Lower lobe of right lung (tissue), 2 donors: ENCODE results near the gene GSTA2. TPM values are rescaled to one million over a fixed set of nuclear protein-coding genes. Genes with fewer than 3 reads are reported as not detected.
"Not testable (repeated sequence)": the region's sequence is repeated elsewhere in the genome, so short reads cannot be mapped to it uniquely, and the experiment has no call there.

ENCODE experiments used
- ATAC-seq, 2 donors: fragments of 200-7000 bp; cut with Tn5 transposase; one replicate each; pipeline ENCODE4 v1.9.1; 2020 to 2022; ENCODE audit warnings: mild to moderate bottlenecking in 2 of 2, moderate library complexity in 2 of 2
- DNase-seq: peaks from one replicate; pipeline ENCODE4 v3.0.0-alpha.2; 2020
- H3K27ac ChIP-seq: fragments of 200-600 bp; one replicate; pipeline ENCODE4 v1.8.0; 2022
- H3K27me3 ChIP-seq: fragments of 200-600 bp; one replicate; pipeline ENCODE4 v1.8.0; 2022; ENCODE audit warnings: low read depth
- H3K36me3 ChIP-seq: fragments of 200-600 bp; one replicate; pipeline ENCODE4 v1.8.0; 2022; ENCODE audit warnings: mild to moderate bottlenecking
- H3K4me1 ChIP-seq: fragments of 200-600 bp; one replicate; pipeline ENCODE4 v1.8.0; 2022
- H3K4me3 ChIP-seq: fragments of 200-600 bp; one replicate; pipeline ENCODE4 v1.8.0; 2022; ENCODE audit warnings: mild to moderate bottlenecking
- H3K9me3 ChIP-seq: fragments of 200-600 bp; one replicate; pipeline ENCODE4 v1.8.0; 2022
- intact Hi-C: fragments of 100-400 bp; cut with DNase I; formaldehyde crosslinking; loops from one replicate; pipeline ENCODE4 v1.11.0; 2022
- long read RNA-seq: library from polyadenylated mRNA; unstranded; transcript quantifications from one replicate; pipeline ENCODE4 v2.0.0, GENCODE V29; 2021
- total RNA-seq: library from RNA; stranded (reverse); fragmentation: NEBNext Ultra II Directional; extraction: Animal tissue kit (Norgen Biotek cat#: 25700); gene quantifications from one replicate; pipeline ENCODE4 v1.2.1, GENCODE V29; 2021
- TF ChIP-seq, protein P1 (sequence below): fragments of 200-600 bp; IDR thresholded peaks from one replicate; pipeline ENCODE4 v1.8.0; 2022; ENCODE audit warnings: antibody characterized with exemption, mild to moderate bottlenecking
- donor health status: DM: no; HTN: yes; CAD: no; lungs with severe emphysema.

Gene GSTA2
- total RNA-seq: 4.8 TPM
- long read RNA-seq, partial matches to known transcripts: 1 of 2 reads
- long read RNA-seq, other reads (novel, unspliced or antisense): 0 of 2 reads

DNA sequence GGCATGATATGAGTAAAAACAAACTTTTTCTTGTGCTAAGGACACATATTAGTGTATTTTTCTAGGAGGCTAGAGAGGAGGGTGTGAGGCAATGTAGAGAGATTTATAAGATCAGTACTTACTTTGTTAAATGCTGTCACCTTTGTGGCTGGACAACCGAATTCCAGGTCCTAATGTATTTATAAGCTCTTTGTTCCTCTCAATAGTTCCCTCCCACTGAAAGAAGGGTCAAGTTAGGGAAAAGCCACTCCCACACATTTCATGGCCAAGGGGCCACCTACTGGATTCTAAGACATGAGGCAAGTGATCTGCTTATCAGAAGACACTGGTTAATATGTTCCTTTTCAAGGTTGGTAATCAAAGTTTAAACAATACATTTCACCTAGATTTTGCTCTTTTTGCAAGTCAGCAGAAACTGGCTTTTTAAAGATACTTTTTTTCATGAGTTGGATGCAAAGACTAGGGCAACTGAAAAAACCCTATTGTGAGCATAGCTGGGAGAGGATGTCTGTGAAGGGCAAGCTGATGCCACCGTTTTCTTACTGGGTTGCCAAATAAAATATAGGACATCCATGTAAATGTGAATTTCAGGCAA lies at the start of gene GSTA2:
Gene GSTA2 (minus strand): TSS at position 154 of the 595 bp plus-strand sequence. CDS start 5,528 bp downstream, outside the sequence.
- ATAC-seq, H3K36me3 ChIP-seq, H3K4me1 ChIP-seq, H3K4me3 ChIP-seq, intact Hi-C loops, H3K27ac ChIP-seq, DNase-seq, H3K27me3 ChIP-seq, H3K9me3 ChIP-seq: not testable (repeated sequence)

DNA sequence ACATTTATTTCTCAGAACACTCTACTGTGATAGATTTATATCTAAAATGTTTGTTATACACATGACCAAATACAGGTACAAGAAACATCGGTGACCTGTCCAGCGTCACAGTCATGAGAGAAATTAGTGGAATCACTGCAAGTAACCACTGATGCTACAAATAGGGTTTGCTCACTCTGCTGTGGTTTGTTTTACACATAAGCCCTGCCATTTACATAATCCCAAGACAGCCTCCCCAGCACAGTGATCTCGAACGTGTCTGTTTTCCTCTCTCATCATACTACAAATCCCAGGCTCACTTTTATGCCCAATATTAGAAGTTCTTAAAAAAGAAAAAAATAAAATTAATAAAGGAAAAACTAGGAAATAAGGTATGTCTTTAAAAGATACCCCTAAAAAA lies 46.5 kb upstream of the GSTA2 start:
- ATAC-seq, H3K27ac ChIP-seq, H3K36me3 ChIP-seq, H3K9me3 ChIP-seq, H3K4me3 ChIP-seq, H3K27me3 ChIP-seq, H3K4me1 ChIP-seq, intact Hi-C loops, DNase-seq: not testable (repeated sequence)

- TF ChIP-seq, protein P1, sequence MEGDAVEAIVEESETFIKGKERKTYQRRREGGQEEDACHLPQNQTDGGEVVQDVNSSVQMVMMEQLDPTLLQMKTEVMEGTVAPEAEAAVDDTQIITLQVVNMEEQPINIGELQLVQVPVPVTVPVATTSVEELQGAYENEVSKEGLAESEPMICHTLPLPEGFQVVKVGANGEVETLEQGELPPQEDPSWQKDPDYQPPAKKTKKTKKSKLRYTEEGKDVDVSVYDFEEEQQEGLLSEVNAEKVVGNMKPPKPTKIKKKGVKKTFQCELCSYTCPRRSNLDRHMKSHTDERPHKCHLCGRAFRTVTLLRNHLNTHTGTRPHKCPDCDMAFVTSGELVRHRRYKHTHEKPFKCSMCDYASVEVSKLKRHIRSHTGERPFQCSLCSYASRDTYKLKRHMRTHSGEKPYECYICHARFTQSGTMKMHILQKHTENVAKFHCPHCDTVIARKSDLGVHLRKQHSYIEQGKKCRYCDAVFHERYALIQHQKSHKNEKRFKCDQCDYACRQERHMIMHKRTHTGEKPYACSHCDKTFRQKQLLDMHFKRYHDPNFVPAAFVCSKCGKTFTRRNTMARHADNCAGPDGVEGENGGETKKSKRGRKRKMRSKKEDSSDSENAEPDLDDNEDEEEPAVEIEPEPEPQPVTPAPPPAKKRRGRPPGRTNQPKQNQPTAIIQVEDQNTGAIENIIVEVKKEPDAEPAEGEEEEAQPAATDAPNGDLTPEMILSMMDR: no peak
- Histone ChIP-seq H3K36me3 (no peaks in the 10 kb centered on the region), H3K27ac (no peak overlapping the region), H3K27me3 (no peaks in the 10 kb centered on the region), H3K4me1 (no peaks in the 10 kb centered on the region), H3K4me3 (no peak overlapping the region), H3K9me3 (no peaks in the 10 kb centered on the region)
- intact Hi-C loops: no loop called here
- DNase-seq (no peak), ATAC-seq (no peak)
Measured at GRCh38 chr6:52808660-52809059, 45.4 kb upstream of the GSTA2 start.

GRCh38 chr6:52803668-52804255 lies 40.5 kb upstream of the GSTA2 start, which contains the start of gene GSTA1:
GSTA1 (minus strand) TSS chr6:52803816; CDS start chr6:52799267, 4,549 bp downstream.
- ATAC-seq, H3K36me3 ChIP-seq, H3K9me3 ChIP-seq, intact Hi-C loops, H3K4me1 ChIP-seq, H3K27ac ChIP-seq, DNase-seq, H3K27me3 ChIP-seq, H3K4me3 ChIP-seq: not testable (repeated sequence)

DNA sequence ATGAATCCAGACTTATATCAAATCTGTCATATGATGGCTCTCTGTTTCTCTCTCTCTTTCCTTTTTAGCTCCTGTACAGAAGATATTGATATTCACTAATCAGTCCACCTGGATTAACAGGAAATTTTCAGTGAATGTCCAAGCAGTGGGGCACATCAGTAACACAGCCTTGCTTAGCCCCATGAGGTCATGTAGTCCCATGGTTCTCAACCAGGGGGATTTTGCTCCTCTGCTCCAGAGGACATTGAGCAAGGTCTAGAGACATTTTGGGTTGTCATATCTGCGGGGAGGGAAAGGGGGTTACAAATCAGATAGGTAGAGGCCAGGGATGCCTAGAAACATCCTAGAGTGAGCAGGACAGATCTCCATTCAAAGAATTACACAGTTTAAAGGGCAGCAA lies 39.5 kb upstream of the GSTA2 start:
- ATAC-seq (no peak), DNase-seq (no peak)
- intact Hi-C loops: no loop called here
- Histone ChIP-seq H3K27ac (no peak overlapping the region), H3K27me3 (no peaks in the 10 kb centered on the region), H3K36me3 (no peaks in the 10 kb centered on the region), H3K4me1 (no peaks in the 10 kb centered on the region), H3K4me3 (no peak overlapping the region), H3K9me3 (no peaks in the 10 kb centered on the region)
- TF ChIP-seq, protein P1: no peak

- intact Hi-C loops: no loop called here
- TF ChIP-seq, protein P1: no peak
- no peaks in the 10 kb centered on the region for H3K36me3 ChIP-seq
- DNase-seq (no peak), ATAC-seq (no peak)
- no peaks in the 10 kb centered on the region for H3K4me1 ChIP-seq
- H3K4me3 ChIP-seq: no peak overlapping the region
- no peaks in the 10 kb centered on the region for H3K27me3 ChIP-seq
- no peaks in the 10 kb centered on the region for H3K9me3 ChIP-seq
- no peak overlapping the region for H3K27ac ChIP-seq
Measured at GRCh38 chr6:52801188-52801841, 38.0 kb upstream of the GSTA2 start.

DNA sequence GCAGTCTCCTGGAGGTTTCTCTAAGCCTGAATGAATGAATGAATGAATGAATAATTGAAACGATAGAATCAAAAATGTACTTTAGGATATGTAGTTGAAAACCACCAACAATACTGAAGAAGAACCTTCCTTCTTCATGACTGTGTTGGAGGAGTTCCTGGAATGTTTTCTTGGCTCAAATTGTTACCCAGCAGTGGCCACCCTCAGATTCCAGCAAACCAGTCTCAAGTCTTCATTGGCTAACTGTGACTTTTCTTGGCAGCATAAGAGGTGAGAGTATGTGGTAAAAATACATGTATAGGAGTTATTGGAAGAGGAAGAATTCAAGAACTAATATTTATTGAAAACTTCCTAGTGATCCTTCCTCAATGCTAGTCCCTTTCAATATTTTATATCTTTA lies 36.0 kb upstream of the GSTA2 start:
- intact Hi-C loops, H3K27ac ChIP-seq, ATAC-seq, DNase-seq, H3K4me3 ChIP-seq, H3K9me3 ChIP-seq, H3K36me3 ChIP-seq, H3K27me3 ChIP-seq, H3K4me1 ChIP-seq: not testable (repeated sequence)

- H3K36me3 ChIP-seq, H3K4me1 ChIP-seq, ATAC-seq, H3K27ac ChIP-seq, DNase-seq, H3K27me3 ChIP-seq, intact Hi-C loops, H3K9me3 ChIP-seq, H3K4me3 ChIP-seq: not testable (repeated sequence)
Measured at GRCh38 chr6:52794366-52794765, 31.1 kb upstream of the GSTA2 start.
